ENCODE measurements around the gene ANXA7.
"Not testable (repeated sequence)": the region's sequence is repeated elsewhere in the genome, so short reads cannot be mapped to it uniquely, and the experiment has no call there.

The ANXA7 gene

GRCh38 chr10:73332379-73332778 is 81.5 kb downstream of the ANXA7 start:
- no peak for DNase-seq

DNA sequence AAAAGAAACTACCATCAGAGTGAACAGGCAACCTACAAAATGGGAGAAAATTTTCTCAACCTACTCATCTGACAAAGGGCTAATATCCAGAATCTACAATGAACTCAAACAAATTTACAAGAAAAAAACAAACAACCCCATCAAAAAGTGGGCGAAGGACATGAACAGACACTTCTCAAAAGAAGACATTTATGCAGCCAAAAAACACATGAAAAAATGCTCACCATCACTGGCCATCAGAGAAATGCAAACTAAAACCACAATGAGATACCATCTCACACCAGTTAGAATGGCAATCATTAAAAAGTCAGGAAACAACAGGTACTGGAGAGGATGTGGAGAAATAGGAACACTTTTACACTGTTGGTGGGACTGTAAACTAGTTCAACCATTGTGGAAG is 85.3 kb downstream of the ANXA7 start:
- DNase-seq = not testable (repeated sequence)

DNA sequence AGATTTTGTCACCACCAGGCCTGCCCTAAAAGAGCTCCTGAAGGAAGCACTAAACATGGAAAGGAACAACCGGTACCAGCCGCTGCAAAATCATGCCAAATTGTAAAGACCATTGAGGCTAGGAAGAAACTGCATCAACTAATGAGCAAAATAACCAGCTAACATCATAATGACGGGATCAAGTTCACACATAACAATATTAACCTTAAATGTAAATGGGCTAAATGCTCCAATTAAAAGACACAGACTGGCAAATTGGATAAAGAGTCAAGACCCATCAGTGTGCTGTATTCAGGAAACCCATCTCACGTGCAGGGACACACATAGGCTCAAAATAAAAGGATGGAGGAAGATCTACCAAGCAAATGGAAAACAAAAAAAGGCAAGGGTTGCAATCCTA is 88.6 kb downstream of the ANXA7 start:
- DNase-seq = not testable (repeated sequence)
